ENCODE measurements around the gene NDFIP2. TPM values are rescaled to one million over a fixed set of nuclear protein-coding genes. Genes with fewer than 3 reads are reported as not detected.

The NDFIP2 gene
- total RNA-seq, 4 donors from 2014 or later = 9.0 to 12.8 (median 10.2) TPM

- TF ChIP-seq EP300 (IDR thresholded peaks at IDR 0.05) (no peak), POLR2AphosphoS5 (IDR thresholded peaks at IDR 0.05) (no peak), CTCF (IDR thresholded peaks at IDR 0.05) (no peak), POLR2A (IDR thresholded peaks at IDR 0.05; ENCODE audit: low read depth) (no peak)
- no peak overlapping the region for H3K4me3 ChIP-seq
Measured at GRCh38 chr13:79501538-79502232, 20.7 kb downstream of the NDFIP2 start.

GRCh38 chr13:79502859-79503468 lies 22.0 kb downstream of the NDFIP2 start:
- Histone ChIP-seq H3K4me1 (peaks cover 0 to 11% (median 0%) of the 10 kb centered on the region in 4 donors), H3K27ac (replicated peaks in 1 of 4) (no peak overlapping the region), H3K36me3 (no peaks in the 10 kb centered on the region), H3K27me3 (no peaks in the 10 kb centered on the region), H3K9me3 (no peaks in the 10 kb centered on the region), H3K4me3 (no peak overlapping the region)
- no peak for DNase-seq (ENCODE audit: extremely low spot score)
- intact Hi-C loops (cut with DNase I) = no loop called here
- TF ChIP-seq POLR2AphosphoS5 (IDR thresholded peaks at IDR 0.05) (no peak), CTCF (IDR thresholded peaks at IDR 0.05) (no peak), EP300 (IDR thresholded peaks at IDR 0.05) (no peak), POLR2A (IDR thresholded peaks at IDR 0.05; ENCODE audit: low read depth) (no peak)
- WGBS = 82% methylated on average over 3 of the region's 3 CpGs

More at GRCh38 chr13:79501538-79502232, 20.7 kb downstream of the NDFIP2 start:
- peaks cover 0 to 11% (median 0%) of the 10 kb centered on the region in 4 donors for H3K4me1 ChIP-seq
- WGBS = 91% methylated on average over 7 of the region's 7 CpGs
- H3K27ac ChIP-seq (replicated peaks in 1 of 4) = no peak overlapping the region
- H3K9me3 ChIP-seq = no peaks in the 10 kb centered on the region
- no peaks in the 10 kb centered on the region for H3K36me3 ChIP-seq
- no peak for DNase-seq (ENCODE audit: extremely low spot score)
- H3K27me3 ChIP-seq = no peaks in the 10 kb centered on the region
- intact Hi-C loops (cut with DNase I) = no loop called here

- Histone ChIP-seq H3K4me3 (no peak overlapping the region), H3K27ac (replicated peaks in 1 of 4) (no peak overlapping the region), H3K36me3 (no peaks in the 10 kb centered on the region), H3K9me3 (no peaks in the 10 kb centered on the region), H3K4me1 (peaks cover 0 to 11% (median 2%) of the 10 kb centered on the region in 4 donors), H3K27me3 (no peaks in the 10 kb centered on the region)
- intact Hi-C loops (cut with DNase I) = no loop called here
- TF ChIP-seq CTCF (IDR thresholded peaks at IDR 0.05) (no peak), EP300 (IDR thresholded peaks at IDR 0.05) (no peak), POLR2AphosphoS5 (IDR thresholded peaks at IDR 0.05) (no peak), POLR2A (IDR thresholded peaks at IDR 0.05; ENCODE audit: low read depth) (no peak)
- no peak for DNase-seq (ENCODE audit: extremely low spot score)
Measured at GRCh38 chr13:79503473-79504017, 22.6 kb downstream of the NDFIP2 start.

GRCh38 chr13:79508224-79508961 lies 27.4 kb downstream of the NDFIP2 start:
- 87% methylated on average over 6 of the region's 6 CpGs for WGBS

More at GRCh38 chr13:79508224-79508961, 27.4 kb downstream of the NDFIP2 start:
- no peak overlapping the region for H3K27ac ChIP-seq (replicated peaks in 1 of 4)
- peaks cover 0 to 5% (median 2%) of the 10 kb centered on the region in 4 donors for H3K4me1 ChIP-seq
- intact Hi-C loops (cut with DNase I) = no loop called here
- no peak for TF ChIP-seq EP300 (IDR thresholded peaks at IDR 0.05)
- no peak for TF ChIP-seq POLR2A (IDR thresholded peaks at IDR 0.05; ENCODE audit: low read depth)
- TF ChIP-seq POLR2AphosphoS5 (IDR thresholded peaks at IDR 0.05) = no peak
- no peak for TF ChIP-seq CTCF (IDR thresholded peaks at IDR 0.05)
- no peaks in the 10 kb centered on the region for H3K36me3 ChIP-seq
- H3K4me3 ChIP-seq = no peak overlapping the region
- H3K27me3 ChIP-seq = no peaks in the 10 kb centered on the region
- DNase-seq (ENCODE audit: extremely low spot score) = no peak
- no peaks in the 10 kb centered on the region for H3K9me3 ChIP-seq

Data from esophagus muscularis mucosa (tissue), 4 donors.